HepG2 (cell line): ENCODE results near the gene MTHFSD.

Experiments used
- CREM ChIP-seq, 2 experiments: sonication (generic) in 1 of 2; formaldehyde crosslinking in 1 of 2; IDR thresholded peaks; 2 replicates each; pipeline versions ENCODE4 v1.4.0 to v1.6.1; 2016 to 2020; ENCODE audit warnings: antibody characterized with exemption in 1 of 2, mild to moderate bottlenecking in 1 of 2, missing genetic modification reagents in 1 of 2
- FOXM1 ChIP-seq: sonication (generic); formaldehyde crosslinking; IDR thresholded peaks from 2 replicates; pipeline ENCODE4 v1.5.0; 2020; ENCODE audit warnings: missing genetic modification reagents
- IKZF1 ChIP-seq: fragments of 450-650 bp; IDR thresholded peaks from 2 replicates; pipeline ENCODE4 v1.7.1; 2016
- NBN ChIP-seq: fragments of 450-650 bp; conservative IDR thresholded peaks from 2 replicates; pipeline ENCODE4 v1.6.1; 2017
- NFYB ChIP-seq: sonication (generic); formaldehyde crosslinking; IDR thresholded peaks from 2 replicates; pipeline ENCODE4 v1.4.0; 2020; ENCODE audit warnings: missing genetic modification reagents
- PBX3 ChIP-seq: sonication (generic); formaldehyde crosslinking; IDR thresholded peaks from 2 replicates; pipeline ENCODE4 v1.8.1; 2023; ENCODE audit warnings: missing genetic modification reagents, inconsistent platforms, borderline replicate concordance
- RBAK ChIP-seq: sonication (generic); formaldehyde crosslinking; IDR thresholded peaks from 2 replicates; pipeline ENCODE4 v1.5.1; 2020; ENCODE audit warnings: mild to moderate bottlenecking, missing genetic modification reagents
- REST ChIP-seq, 2 experiments: IDR thresholded peaks; 2 replicates each; pipeline ENCODE4 v1.6.1; 2011 to 2012; ENCODE audit warnings: low read length in 2 of 2, borderline replicate concordance in 1 of 2, low read depth in 1 of 2, mild to moderate bottlenecking in 1 of 2, moderate library complexity in 1 of 2
- ZNF879 ChIP-seq: sonication (generic); formaldehyde crosslinking; IDR thresholded peaks from 2 replicates; pipeline ENCODE4 v1.8.1; 2023; ENCODE audit warnings: missing genetic modification reagents

GRCh38 chr16:86604436-86605193 lies 49.6 kb upstream of the MTHFSD start:
- no peak for TF ChIP-seq PBX3 (CRISPR knock-in tag)
- TF ChIP-seq CREM (IDR thresholded peaks at IDR 0.05), result no peak
- no peak for TF ChIP-seq CREM (CRISPR knock-in tag; IDR thresholded peaks at IDR 0.05)
- TF ChIP-seq NBN, result no peak
- TF ChIP-seq IKZF1, result no peak
- no peak for TF ChIP-seq ZNF879 (CRISPR knock-in tag)
- TF ChIP-seq RBAK (CRISPR knock-in tag), result no peak
- TF ChIP-seq FOXM1 (CRISPR knock-in tag), result no peak
- no peak for TF ChIP-seq NFYB (CRISPR knock-in tag)
- TF ChIP-seq REST (IDR thresholded peaks at IDR 0.05; ENCODE audit: borderline replicate concordance in 1 of 2, low read depth in 1 of 2, low read length in 2 of 2), result no peak
